Measurements from ENCODE around the gene ARVCF. TPM values are rescaled to one million over a fixed set of nuclear protein-coding genes. Genes with fewer than 3 reads are reported as not detected.

The ARVCF gene
- total and polyA plus RNA-seq, 9 of the 15 experiments (the other 6 are each of a cell fraction or from before 2014, with no cell fraction given) = 0.03 to 97.4 (median 15.6) TPM

DNA sequence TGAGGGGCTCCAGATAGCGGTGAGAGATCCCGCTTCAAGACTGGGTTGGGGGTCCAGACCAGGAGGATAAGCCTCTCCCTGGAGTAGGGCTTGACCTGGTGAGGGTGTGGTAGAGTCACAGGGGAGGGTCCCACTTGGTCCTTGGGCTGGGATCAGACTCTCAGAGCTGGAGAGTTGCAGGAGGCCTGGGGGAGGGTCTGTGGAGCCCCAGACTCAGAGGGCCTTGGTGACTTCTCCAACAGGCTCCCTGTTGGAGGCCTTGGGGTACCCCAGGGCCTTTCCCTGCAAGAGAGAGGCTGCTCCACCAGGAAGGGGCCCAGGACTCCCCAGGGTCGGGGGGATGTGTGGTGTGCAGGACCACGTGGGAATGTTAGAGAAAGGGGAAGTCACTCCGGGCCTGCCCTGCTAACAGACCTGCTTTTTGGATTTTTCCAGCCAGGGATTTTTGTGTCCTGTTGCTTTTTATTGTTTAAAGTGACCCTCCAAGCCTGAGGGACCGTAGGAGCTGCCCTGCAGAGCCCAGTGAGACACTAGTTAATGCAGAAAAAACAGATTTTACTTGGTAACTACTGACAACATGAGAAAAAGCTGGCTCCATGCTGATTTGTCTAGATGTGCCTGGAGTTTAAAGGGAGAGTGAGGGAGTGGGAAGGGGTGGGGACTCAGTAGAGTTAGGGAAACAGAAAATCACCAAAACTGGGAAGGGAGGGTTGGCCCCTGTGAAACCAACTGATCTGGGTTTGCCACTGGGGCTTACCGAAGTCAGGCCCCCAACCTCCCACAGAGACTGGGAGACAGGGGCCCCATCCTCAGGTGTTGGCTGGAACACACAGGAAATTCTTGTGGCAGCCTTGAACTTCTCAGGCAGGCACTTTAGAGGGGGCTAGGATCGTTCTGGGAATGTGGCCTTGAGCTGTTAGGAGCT, 74.2 kb downstream of the ARVCF start (continued):
- TF ChIP-seq ZNF212 (CRISPR knock-in tag; IDR thresholded peaks at IDR 0.05) = no peak
- TF ChIP-seq HLTF (IDR thresholded peaks at IDR 0.05) = no peak
- TF ChIP-seq FOXK2 (conservative IDR thresholded peaks at IDR 0.05 in 1 of 2, IDR thresholded peaks at IDR 0.05 in 1 of 2; ENCODE audit: low read depth in 2 of 2) = no peak
- TF ChIP-seq HNRNPH1 (optimal IDR thresholded peaks at IDR 0.05; ENCODE audit: low read depth, low read length) = no peak
- TF ChIP-seq ARID2 (IDR thresholded peaks at IDR 0.05) = no peak
- no peak for TF ChIP-seq BACH1 (tag; IDR thresholded peaks at IDR 0.05)
- TF ChIP-seq ZNF324 (CRISPR knock-in tag; IDR thresholded peaks at IDR 0.05) = no peak; the same call in 1 of the 2 replicates
- TF ChIP-seq HNRNPUL1 (IDR thresholded peaks at IDR 0.05; ENCODE audit: low read length) = peak; percentile 43; the same call in 1 of the 2 replicates
- no peak for TF ChIP-seq SREBF2 (CRISPR knock-in tag; IDR thresholded peaks at IDR 0.05)
- peak in 1 of 3 experiments; percentile 24; a peak in 1 of 6 replicates for TF ChIP-seq ZBTB11 (CRISPR knock-in tag; IDR thresholded peaks at IDR 0.05)
- TF ChIP-seq, protein P1, sequence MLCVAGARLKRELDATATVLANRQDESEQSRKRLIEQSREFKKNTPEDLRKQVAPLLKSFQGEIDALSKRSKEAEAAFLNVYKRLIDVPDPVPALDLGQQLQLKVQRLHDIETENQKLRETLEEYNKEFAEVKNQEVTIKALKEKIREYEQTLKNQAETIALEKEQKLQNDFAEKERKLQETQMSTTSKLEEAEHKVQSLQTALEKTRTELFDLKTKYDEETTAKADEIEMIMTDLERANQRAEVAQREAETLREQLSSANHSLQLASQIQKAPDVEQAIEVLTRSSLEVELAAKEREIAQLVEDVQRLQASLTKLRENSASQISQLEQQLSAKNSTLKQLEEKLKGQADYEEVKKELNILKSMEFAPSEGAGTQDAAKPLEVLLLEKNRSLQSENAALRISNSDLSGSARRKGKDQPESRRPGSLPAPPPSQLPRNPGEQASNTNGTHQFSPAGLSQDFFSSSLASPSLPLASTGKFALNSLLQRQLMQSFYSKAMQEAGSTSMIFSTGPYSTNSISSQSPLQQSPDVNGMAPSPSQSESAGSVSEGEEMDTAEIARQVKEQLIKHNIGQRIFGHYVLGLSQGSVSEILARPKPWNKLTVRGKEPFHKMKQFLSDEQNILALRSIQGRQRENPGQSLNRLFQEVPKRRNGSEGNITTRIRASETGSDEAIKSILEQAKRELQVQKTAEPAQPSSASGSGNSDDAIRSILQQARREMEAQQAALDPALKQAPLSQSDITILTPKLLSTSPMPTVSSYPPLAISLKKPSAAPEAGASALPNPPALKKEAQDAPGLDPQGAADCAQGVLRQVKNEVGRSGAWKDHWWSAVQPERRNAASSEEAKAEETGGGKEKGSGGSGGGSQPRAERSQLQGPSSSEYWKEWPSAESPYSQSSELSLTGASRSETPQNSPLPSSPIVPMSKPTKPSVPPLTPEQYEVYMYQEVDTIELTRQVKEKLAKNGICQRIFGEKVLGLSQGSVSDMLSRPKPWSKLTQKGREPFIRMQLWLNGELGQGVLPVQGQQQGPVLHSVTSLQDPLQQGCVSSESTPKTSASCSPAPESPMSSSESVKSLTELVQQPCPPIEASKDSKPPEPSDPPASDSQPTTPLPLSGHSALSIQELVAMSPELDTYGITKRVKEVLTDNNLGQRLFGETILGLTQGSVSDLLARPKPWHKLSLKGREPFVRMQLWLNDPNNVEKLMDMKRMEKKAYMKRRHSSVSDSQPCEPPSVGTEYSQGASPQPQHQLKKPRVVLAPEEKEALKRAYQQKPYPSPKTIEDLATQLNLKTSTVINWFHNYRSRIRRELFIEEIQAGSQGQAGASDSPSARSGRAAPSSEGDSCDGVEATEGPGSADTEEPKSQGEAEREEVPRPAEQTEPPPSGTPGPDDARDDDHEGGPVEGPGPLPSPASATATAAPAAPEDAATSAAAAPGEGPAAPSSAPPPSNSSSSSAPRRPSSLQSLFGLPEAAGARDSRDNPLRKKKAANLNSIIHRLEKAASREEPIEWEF (CRISPR knock-in tag; IDR thresholded peaks at IDR 0.05) = no peak
- TF ChIP-seq ZNF253 (CRISPR knock-in tag; conservative IDR thresholded peaks at IDR 0.05) = no peak
- TF ChIP-seq, protein P2, sequence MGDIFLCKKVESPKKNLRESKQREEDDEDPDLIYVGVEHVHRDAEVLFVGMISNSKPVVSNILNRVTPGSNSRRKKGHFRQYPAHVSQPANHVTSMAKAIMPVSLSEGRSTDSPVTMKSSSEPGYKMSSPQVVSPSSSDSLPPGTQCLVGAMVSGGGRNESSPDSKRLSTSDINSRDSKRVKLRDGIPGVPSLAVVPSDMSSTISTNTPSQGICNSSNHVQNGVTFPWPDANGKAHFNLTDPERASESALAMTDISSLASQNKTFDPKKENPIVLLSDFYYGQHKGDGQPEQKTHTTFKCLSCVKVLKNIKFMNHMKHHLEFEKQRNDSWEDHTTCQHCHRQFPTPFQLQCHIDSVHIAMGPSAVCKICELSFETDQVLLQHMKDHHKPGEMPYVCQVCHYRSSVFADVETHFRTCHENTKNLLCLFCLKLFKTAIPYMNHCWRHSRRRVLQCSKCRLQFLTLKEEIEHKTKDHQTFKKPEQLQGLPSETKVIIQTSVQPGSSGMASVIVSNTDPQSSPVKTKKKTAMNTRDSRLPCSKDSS (IDR thresholded peaks at IDR 0.05; ENCODE audit: low read depth, partially characterized antibody) = no peak
- no peak for TF ChIP-seq NR3C1 (CRISPR knock-in tag; IDR thresholded peaks at IDR 0.05)
- TF ChIP-seq CGGBP1 (CRISPR knock-in tag; IDR thresholded peaks at IDR 0.05) = no peak

Measured in K562 (cell line).